Body of pancreas (tissue), 4 donors: ENCODE data around the gene ERCC8. TPM values are rescaled to one million over a fixed set of nuclear protein-coding genes. Genes with fewer than 3 reads are reported as not detected.
A peak's percentile ranks its signal among the peaks of the same experiment; 100 is the strongest.

ENCODE experiments used
- ATAC-seq: fragments of 150-250 bp; one replicate; pipeline ENCODE4 v1.9.1; 2016
- DNase-seq, 4 donors: peaks; one replicate each; pipeline ENCODE4 v3.0.0-alpha.2; 2019
- H3K27ac ChIP-seq, 4 donors: fragments of 200-600 bp; sonication (generic); 1 replicate in 3 of 4; 2 replicates in 1 of 4; pipeline versions ENCODE4 v1.5.1 to v1.6.1; 2016 to 2019; ENCODE audit warnings: mild to moderate bottlenecking in 1 of 4, mixed read lengths in 1 of 4, moderate library complexity in 1 of 4
- H3K27me3 ChIP-seq, 2 donors: fragments of 200-600 bp; sonication (generic); one replicate each; pipeline ENCODE4 v1.6.0; 2016; ENCODE audit warnings: mild to moderate bottlenecking in 1 of 2
- H3K36me3 ChIP-seq, 2 donors: fragments of 200-600 bp; sonication (generic); replicated peaks in 1 of 2; 2 replicates each; pipeline ENCODE4 v1.5.1; 2016; ENCODE audit warnings: low read depth in 2 of 2; ENCODE audit not compliant: insufficient read depth in 1 of 2
- H3K4me1 ChIP-seq: fragments of 200-600 bp; sonication (generic); one replicate; pipeline ENCODE4 v1.6.0; 2016
- H3K4me3 ChIP-seq, 2 donors: fragments of 200-600 bp; sonication (generic); 1 replicate in 1 of 2; 2 replicates in 1 of 2; pipeline ENCODE4 v1.5.1; 2016 to 2019
- H3K9me3 ChIP-seq, 3 donors: fragments of 200-600 bp; sonication (generic); 1 replicate in 2 of 3; 2 replicates in 1 of 3; pipeline ENCODE4 v1.5.1; 2016
- CTCF ChIP-seq, 7 experiments: fragments of 450-650 bp in 4 of 7; fragments of 200-600 bp in 3 of 7; sonication (generic) in 3 of 7; IDR thresholded peaks; one replicate each; pipeline ENCODE4 v1.5.1; 2016 to 2019; ENCODE audit warnings: antibody characterized with exemption in 7 of 7
- POLR2A ChIP-seq, 3 donors: fragments of 450-650 bp; IDR thresholded peaks; one replicate each; pipeline ENCODE4 v1.6.1; 2016; ENCODE audit warnings: antibody characterized with exemption in 3 of 3, mild to moderate bottlenecking in 2 of 3
- WGBS, 2 donors: methylation state at CpG; one replicate each; pipeline ENCODE4 v1.1.5; 2017; 5-methylcytosine and 5-hydroxymethylcytosine counted together
- intact Hi-C: fragments of 100-400 bp; cut with DNase I; formaldehyde crosslinking; loops from one replicate; pipeline ENCODE4 v1.15.1; 2023
- total RNA-seq, 2 donors: library from RNA; depleted of rRNA; stranded (reverse); fragments of >200 nt; gene quantifications; one replicate each; pipeline ENCODE4 v1.1.0, GENCODE V29; 2016

Gene ERCC8
- total RNA-seq, 2 donors from 2014 or later: 2.6 to 3.4 TPM

- Histone ChIP-seq H3K4me3 (no peak overlapping the region), H3K9me3 (no peaks in the 10 kb centered on the region), H3K27me3 (no peaks in the 10 kb centered on the region), H3K4me1 (no peaks in the 10 kb centered on the region), H3K27ac (no peak overlapping the region), H3K36me3 (no peaks in the 10 kb centered on the region)
- intact Hi-C loops: no loop called here
- TF ChIP-seq CTCF (IDR thresholded peaks at IDR 0.05) (no peak), POLR2A (IDR thresholded peaks at IDR 0.05) (no peak)
- DNase-seq (no peak), ATAC-seq (no peak)
- WGBS, 2 donors: 80 to 92% methylated on average over 3 of the region's 3 CpGs
Measured at GRCh38 chr5:60972231-60972630, 27.4 kb upstream of the ERCC8 start.

GRCh38 chr5:60961685-60962084, 16.8 kb upstream of the ERCC8 start:
- 78 to 93% methylated on average over 2 of the region's 2 CpGs for WGBS, 2 donors
- Histone ChIP-seq H3K4me1 (peaks cover 8% of the 10 kb centered on the region), H3K4me3 (no peak overlapping the region), H3K27ac (no peak overlapping the region), H3K27me3 (no peaks in the 10 kb centered on the region), H3K36me3 (no peaks in the 10 kb centered on the region), H3K9me3 (no peaks in the 10 kb centered on the region)
- ATAC-seq (no peak), DNase-seq (no peak)
- intact Hi-C loops: no loop called here
- TF ChIP-seq CTCF (IDR thresholded peaks at IDR 0.05) (no peak), POLR2A (IDR thresholded peaks at IDR 0.05) (no peak)

DNA sequence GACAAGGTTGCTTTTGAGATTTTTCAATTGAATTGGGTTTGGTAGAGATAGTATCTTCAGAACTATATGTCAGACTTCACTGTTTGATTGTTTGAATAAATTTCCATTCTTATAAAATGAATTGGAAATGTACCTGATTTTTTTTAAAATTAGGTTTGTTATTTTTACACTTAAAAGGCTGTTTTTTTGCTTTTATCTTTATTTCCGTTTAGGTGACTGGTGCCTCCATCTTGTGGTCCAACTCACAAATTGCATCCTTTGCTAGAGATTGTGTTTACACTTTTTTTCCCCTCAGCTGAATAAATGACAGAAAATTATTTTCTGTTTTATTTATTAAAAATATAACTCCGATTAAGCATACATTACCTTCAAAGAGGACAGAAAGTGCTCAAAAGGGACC, 15.7 kb upstream of the ERCC8 start:
- H3K27ac ChIP-seq: no peak overlapping the region
- DNase-seq (no peak), ATAC-seq (no peak)
- H3K9me3 ChIP-seq: peaks cover 0 to under 1% (median 0%) of the 10 kb centered on the region in 3 donors
- intact Hi-C loops: no loop called here
- 25% methylated on average over 2 of the region's 2 CpGs for WGBS, 2 donors
- no peaks in the 10 kb centered on the region for H3K36me3 ChIP-seq
- TF ChIP-seq POLR2A (IDR thresholded peaks at IDR 0.05) (no peak), CTCF (IDR thresholded peaks at IDR 0.05) (peak in 6 of 7 experiments; percentile 21 to 42 (median 29))
- peaks cover 8% of the 10 kb centered on the region for H3K4me1 ChIP-seq
- no peak overlapping the region for H3K4me3 ChIP-seq
- no peaks in the 10 kb centered on the region for H3K27me3 ChIP-seq

GRCh38 chr5:60959156-60959555, 14.3 kb upstream of the ERCC8 start:
- Histone ChIP-seq H3K27me3 (no peaks in the 10 kb centered on the region), H3K9me3 (peaks cover 0 to 8% (median 0%) of the 10 kb centered on the region in 3 donors), H3K36me3 (no peaks in the 10 kb centered on the region), H3K4me1 (peaks cover 8% of the 10 kb centered on the region), H3K27ac (no peak overlapping the region), H3K4me3 (no peak overlapping the region)
- DNase-seq (no peak), ATAC-seq (no peak)
- intact Hi-C loops: no loop called here
- TF ChIP-seq POLR2A (IDR thresholded peaks at IDR 0.05) (no peak), CTCF (IDR thresholded peaks at IDR 0.05) (peak in 6 of 7 experiments; percentile 11 to 46 (median 30))

DNA sequence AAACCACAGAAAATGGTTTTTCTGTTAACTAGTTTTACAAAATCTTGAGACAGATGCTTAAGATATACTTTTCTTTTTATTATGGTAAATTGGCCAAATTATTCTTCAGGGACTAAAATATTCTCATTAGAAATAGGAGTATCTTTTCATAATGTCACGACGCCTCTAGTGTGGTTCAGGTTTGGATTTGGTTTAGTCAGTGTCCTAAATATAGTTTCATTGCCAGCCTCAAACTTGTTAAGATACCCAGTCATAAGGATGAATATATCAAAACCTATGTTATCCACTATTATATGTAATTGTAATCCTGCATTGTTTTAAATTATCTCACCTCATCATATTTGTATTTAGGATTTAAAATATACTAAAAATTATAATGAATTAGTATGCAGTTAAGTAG, 13.8 kb upstream of the ERCC8 start:
- intact Hi-C loops: no loop called here
- 91 to 95% methylated on average over 2 of the region's 2 CpGs for WGBS, 2 donors
- no peak for DNase-seq
- Histone ChIP-seq H3K27me3 (no peaks in the 10 kb centered on the region), H3K36me3 (no peaks in the 10 kb centered on the region), H3K4me3 (no peak overlapping the region), H3K9me3 (peaks cover 0 to 8% (median 0%) of the 10 kb centered on the region in 3 donors), H3K4me1 (peaks cover 8% of the 10 kb centered on the region), H3K27ac (no peak overlapping the region)
- no peak for ATAC-seq
- no peak for TF ChIP-seq CTCF (IDR thresholded peaks at IDR 0.05)
- no peak for TF ChIP-seq POLR2A (IDR thresholded peaks at IDR 0.05)
